ENCODE data around the gene CDCA4.

- TF ChIP-seq CTCF (IDR thresholded peaks at IDR 0.05; ENCODE audit: insufficient read depth, low read length, poor library complexity, severe bottlenecking) (no peak), EZH2phosphoT487 (conservative IDR thresholded peaks at IDR 0.05; ENCODE audit: low read length) (no peak)
Measured at GRCh38 chr14:105029402-105029801, 8.5 kb upstream of the CDCA4 start.
